ENCODE results near the gene KCND3.
A peak's percentile ranks its signal among the peaks of the same experiment; 100 is the strongest.
"Not testable (repeated sequence)": the region's sequence is repeated elsewhere in the genome, so short reads cannot be mapped to it uniquely, and the experiment has no call there.

The KCND3 gene

DNA sequence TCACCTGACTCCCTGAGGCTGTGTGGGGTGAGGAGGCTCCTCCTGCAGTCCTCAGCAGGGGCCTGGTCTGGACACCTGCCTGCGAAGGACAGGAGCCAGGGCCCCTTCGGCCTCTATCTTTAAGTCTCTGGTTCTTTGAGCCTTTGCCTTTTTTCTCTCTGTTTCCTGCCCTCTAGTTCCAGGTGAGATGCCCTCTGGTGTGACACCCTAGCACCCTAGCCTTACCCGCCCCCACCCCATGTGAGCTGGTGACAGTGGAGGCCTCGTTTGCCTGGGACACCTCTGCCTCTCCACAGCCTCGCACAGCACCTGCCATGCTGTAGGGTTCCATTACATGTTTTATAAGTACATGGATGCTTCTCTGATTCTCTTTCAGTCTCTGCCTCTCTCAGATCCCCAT is 186.5 kb downstream of the KCND3 start:
- no peak for DNase-seq

DNA sequence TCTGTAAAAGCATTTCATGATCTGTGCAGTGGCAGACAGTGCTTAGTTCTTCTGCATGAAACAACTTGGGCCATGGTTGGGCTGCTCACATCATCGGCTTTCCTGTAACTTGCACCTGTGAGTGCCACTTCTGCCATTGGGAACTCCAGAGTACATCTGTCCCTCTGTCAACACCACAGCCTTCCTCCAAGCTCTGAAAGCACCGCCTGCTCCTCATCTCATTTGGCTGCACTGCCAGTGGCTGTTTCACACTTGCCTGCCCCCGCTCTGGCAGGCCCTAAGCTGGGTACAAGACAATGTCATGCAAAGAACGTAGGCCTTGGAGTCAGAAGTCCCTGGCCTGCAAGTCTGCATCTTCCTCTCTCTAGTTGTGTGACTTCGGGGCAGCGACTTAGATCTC is 187.4 kb downstream of the KCND3 start:
- DNase-seq = no peak

DNA sequence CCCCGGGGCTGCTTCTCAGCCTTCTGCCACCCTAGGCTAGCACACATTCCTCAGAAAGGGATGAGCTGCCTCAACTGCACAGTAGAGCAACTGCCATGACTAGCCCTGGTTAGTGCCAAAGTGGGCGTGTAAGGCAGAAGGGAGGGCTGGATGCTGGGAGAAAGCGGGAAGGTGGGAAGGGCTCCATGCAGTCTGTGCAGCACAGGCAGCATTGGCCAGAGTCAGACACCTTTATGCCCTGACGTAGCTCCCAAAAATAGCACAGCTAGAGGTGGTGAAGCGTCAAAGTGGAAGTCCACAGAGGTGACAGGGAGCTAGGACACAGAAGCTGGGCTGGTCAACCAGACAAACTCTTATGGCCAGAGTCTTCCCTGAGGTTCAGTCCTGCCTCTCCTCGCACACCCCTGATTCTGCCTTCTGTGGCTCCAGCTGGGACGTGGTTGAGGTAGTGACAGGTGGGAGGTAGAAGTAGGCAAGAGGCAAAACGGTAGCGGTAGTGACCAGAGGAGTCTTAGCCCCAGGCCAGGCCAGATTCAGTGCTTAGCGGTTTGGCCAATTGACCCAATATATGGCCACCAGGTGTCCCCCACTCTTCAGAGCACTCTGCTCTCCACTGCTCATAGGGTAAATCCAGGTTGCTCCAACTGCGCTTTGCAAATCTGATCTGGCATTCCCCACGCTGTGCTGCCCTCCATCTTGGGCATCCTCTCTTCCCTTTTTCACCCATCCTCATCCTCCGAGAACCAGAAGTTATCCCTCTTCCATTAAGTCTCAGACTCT is 188.2 kb downstream of the KCND3 start:
- DNase-seq = no peak

GRCh38 chr1:111799722-111800121 is 189.7 kb downstream of the KCND3 start:
- not testable (repeated sequence) for DNase-seq

- no peak for DNase-seq
Measured at GRCh38 chr1:111798580-111798979, 190.9 kb downstream of the KCND3 start.

- no peak for DNase-seq
Measured at GRCh38 chr1:111795401-111795800, 194.1 kb downstream of the KCND3 start.

DNA sequence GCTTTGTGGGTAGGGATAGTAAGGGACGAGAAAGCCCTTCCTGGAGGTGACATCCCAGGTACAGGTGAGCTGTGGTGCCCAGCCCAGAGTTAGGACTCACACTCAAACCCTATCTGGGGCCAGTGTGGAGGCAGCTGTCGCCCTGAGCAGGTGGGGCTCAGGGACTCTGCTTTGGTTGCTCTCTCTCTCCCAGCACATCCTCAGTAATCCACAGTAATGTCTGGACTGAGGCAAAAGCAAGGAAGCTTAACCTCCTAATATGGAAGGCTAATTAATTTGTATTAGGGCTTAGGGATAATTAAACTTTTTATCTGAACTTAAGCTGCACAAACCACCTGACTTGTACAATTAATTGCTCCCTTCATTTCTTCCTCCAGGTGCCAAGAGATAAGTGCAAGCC is 195.5 kb downstream of the KCND3 start:
- DNase-seq = no peak

GRCh38 chr1:111792249-111792648 is 197.2 kb downstream of the KCND3 start:
- DNase-seq = no peak

GRCh38 chr1:111791776-111792175 is 197.7 kb downstream of the KCND3 start:
- DNase-seq = no peak

- no peak for DNase-seq
Measured at GRCh38 chr1:111789666-111790316, 199.7 kb downstream of the KCND3 start.

GRCh38 chr1:111789142-111789541 is 200.3 kb downstream of the KCND3 start:
- no peak for DNase-seq

DNA sequence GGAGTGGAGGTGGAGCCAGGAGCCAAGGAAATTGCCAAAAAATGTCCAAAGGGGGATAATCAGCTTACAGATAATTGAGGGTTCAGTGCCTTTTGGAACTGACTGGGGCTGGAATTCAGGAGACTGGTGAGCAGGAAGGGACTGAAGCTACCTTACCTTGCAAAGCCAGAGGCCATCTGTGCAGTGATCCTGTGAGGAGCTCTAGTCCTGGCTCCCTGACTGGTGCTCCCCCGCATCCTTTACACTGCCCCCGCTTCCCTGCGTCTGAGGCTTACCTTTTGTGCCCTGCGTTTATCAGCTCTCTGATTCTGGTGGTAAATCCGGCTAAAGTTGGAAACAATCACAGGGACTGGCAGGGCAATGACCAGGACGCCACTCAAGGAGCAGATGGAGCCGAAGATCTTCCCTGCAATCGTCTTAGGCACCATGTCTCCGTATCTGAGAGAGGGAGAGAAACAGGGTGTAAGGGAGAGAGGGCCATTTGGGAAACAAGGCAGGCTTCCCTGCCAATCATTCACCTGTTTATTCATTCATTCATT is 202.7 kb downstream of the KCND3 start:
- no peak for DNase-seq

DNA sequence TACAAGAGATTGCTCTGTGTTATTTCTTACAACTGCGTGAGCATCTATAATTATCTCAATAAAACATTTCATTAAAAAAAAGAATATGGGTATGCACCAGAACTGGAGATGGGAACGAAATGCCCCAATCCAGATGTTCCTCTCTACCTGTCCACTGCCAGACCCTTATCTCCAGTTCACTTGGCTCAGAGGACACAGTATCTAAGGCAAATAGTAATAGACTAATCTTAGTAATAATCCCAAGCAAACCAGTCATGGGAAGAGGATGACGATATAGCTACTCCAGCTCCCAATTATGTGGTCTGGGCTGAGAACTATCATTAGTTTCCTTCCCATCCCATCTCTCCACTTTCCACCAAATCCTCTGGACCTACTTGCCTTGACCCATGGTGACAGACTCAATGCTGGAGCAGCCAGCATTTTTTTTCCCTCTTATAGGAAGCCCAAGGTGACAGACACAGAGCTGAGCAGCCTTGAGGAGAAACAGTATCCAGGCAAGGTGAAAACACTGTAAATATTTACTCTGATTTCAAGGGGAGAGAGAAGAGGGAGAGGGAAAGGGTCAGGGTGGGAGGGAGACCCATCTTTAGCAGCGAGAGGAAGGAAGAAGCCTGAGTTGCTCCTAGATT is 205.1 kb downstream of the KCND3 start:
- DNase-seq = no peak

GRCh38 chr1:111779546-111779945 is 209.9 kb downstream of the KCND3 start:
- no peak for DNase-seq

- no peak for DNase-seq
Measured at GRCh38 chr1:111778541-111779051, 210.9 kb downstream of the KCND3 start.

- no peak for DNase-seq
Measured at GRCh38 chr1:111778066-111778465, 211.4 kb downstream of the KCND3 start.

- DNase-seq = no peak
Measured at GRCh38 chr1:111777301-111777700, 212.2 kb downstream of the KCND3 start.

GRCh38 chr1:111776861-111777260 is 212.6 kb downstream of the KCND3 start:
- DNase-seq = no peak

DNA sequence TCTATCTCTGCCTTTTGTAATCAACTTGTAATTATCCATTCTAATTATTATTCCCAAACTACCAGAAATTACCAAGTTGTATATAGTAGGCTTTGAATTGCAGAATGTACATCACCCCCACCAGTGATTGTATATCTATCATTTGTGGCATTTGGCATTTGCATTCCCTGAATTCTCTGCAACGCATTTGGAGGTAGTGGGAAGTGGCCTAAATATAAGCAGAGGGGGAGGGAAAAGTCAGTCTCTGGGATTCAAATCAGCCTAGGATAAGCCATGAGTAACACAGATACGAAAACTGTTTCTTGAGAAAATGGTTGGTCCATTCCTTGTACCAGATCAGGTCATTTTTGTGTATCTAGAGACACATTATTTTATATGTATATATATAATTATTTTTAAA is 213.1 kb downstream of the KCND3 start:
- DNase-seq = no peak

DNA sequence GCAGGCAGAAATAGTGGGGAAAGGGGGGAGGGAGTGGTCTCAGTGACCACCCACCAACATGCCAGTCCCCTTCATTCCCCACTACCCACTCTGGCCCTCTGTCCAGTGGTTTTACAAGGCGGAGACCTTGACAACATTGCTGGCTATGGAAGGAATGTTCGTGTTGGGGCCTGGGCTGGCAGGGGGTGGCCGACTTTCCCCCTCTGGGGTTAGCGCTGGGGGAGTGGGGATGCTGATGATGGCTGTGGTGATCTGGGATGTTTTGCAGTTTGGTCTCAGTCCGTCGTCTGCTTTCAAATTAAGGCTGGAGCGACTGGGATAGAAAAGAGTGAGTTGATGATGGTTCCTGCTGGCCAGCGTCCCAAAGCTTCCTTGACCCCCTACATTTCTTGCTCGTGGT is 213.5 kb downstream of the KCND3 start:
- DNase-seq = no peak

GRCh38 chr1:111770916-111771315 is 218.6 kb downstream of the KCND3 start:
- DNase-seq = no peak

DNA sequence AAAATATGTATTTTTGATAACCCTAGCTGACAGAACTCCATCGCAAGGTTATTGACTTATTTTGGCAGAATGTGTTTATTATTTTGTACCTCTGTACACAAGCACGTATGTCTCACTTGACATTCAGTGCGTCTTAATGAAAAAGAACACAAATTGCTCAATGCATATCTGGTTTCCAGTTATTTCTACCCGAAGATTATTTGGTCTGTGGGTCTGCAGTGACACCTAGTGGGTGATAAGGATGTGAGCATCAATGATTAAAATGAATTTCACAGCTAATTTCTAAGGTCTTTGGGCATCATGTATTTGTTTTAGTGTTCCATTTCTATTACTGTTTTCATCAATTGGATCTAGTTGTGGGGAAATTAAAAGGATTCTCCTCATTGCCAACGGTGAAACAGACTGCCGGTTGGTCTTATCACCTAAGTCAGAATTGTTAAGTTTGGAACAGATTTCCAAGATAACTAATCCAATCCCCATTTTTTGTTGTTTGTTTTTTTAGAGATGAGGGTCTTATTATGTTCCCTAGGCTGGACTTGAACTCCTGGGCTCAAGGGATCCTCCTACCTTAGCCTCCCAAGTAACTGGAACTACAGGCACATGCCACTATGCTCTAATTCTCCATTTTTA is 219.8 kb downstream of the KCND3 start:
- DNase-seq = peak; percentile 50 to 73

- no peak for DNase-seq
Measured at GRCh38 chr1:111768625-111769024, 220.8 kb downstream of the KCND3 start.
